Omental fat pad (tissue), 4 donors: ENCODE results near the gene CPLANE1. TPM values are rescaled to one million over a fixed set of nuclear protein-coding genes. Genes with fewer than 3 reads are reported as not detected.
"Not testable (repeated sequence)": the region's sequence is repeated elsewhere in the genome, so short reads cannot be mapped to it uniquely, and the experiment has no call there.

Experiments
- ATAC-seq: fragments of 150-250 bp; one replicate; pipeline ENCODE4 v1.9.1; 2016; ENCODE audit warnings: mild to moderate bottlenecking, moderate library complexity; ENCODE audit not compliant: low FRiP score
- DNase-seq: peaks from one replicate; pipeline ENCODE4 v3.0.0-alpha.2; 2019; ENCODE audit warnings: low spot score
- CTCF ChIP-seq, 3 donors: fragments of 450-650 bp; IDR thresholded peaks; one replicate each; pipeline ENCODE4 v1.5.1; 2016 to 2017; ENCODE audit warnings: antibody characterized with exemption in 3 of 3, mild to moderate bottlenecking in 3 of 3, moderate library complexity in 2 of 3
- total RNA-seq, 4 donors: library from RNA; depleted of rRNA; stranded (reverse); fragments of >200 nt; gene quantifications; one replicate each; pipeline ENCODE4 v1.1.0, GENCODE V29; 2016

Gene CPLANE1
- total RNA-seq, 4 donors from 2014 or later = 15.9 to 32.6 (median 27.1) TPM

DNA sequence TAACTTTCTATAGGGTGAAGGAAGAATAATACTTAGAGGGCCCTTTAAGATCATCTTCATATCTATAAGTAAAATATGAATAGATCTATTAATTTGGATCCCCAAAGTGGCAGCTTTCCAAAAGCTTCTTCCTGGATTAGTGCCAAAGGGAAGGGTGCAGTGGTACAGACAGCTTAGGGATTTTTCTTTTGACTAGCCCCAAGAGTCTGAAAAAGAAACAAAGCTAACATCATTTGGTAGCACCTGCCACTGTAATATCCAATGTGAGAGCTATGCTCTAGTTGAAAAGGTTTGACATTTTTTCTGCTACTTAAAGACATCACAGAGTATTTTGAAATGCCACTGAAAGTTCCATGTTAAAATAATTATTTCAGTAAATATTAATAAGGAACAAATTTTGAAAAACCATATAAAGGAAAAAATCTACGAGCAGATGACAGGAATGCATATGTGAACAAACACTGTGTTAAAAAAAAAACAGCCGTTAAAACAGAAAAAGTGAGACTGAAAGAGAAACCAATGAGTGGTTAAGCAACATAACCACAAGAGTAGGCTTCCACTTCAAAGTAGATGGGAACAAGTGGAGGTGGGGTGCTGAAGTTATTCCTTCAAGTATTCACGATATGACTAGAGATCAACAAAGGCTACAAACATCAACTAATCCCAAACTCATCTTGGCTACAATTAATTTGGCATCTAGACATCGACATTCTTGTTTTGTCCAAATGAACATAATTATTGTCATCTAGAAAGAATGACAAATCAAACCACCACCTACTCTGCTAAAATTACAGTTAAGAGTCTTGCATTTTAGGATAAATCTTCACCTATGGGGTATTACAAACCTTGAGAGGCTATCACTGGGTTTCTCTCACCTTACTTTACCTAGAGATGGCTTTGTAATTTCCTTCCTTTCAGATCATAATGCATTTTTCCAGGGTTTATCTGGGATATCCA lies 137.5 kb downstream of the CPLANE1 start:
- no peak for TF ChIP-seq CTCF (IDR thresholded peaks at IDR 0.05)
- DNase-seq = no peak
- no peak for ATAC-seq

- ATAC-seq = no peak
- DNase-seq = no peak
- TF ChIP-seq CTCF (IDR thresholded peaks at IDR 0.05) = no peak
Observed at GRCh38 chr5:37110135-37110534, 139.0 kb downstream of the CPLANE1 start.

- no peak for DNase-seq
- no peak for ATAC-seq
- TF ChIP-seq CTCF (IDR thresholded peaks at IDR 0.05) = no peak
Observed at GRCh38 chr5:37109338-37109737, 139.8 kb downstream of the CPLANE1 start.

DNA sequence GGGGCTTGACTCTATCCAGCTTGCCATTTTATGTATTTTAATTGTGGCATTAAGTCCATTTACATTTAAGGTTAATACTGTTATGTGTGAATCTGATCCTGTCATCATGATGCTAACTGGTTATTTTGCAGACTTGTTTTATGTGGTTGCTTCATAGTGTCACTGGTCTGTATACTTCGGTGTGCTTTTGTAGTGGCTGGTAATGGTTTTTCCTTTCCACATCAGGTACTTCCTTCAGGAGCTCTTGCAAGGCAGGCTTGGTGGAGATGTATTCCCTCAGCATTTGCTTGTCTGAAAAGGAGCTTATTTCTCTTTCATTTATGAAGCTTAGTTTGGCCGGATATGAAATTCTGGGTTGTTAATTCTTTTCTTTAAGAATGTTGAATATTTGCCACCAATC lies 145.9 kb downstream of the CPLANE1 start:
- TF ChIP-seq CTCF (IDR thresholded peaks at IDR 0.05) = no peak
- no peak for ATAC-seq
- DNase-seq = no peak

DNA sequence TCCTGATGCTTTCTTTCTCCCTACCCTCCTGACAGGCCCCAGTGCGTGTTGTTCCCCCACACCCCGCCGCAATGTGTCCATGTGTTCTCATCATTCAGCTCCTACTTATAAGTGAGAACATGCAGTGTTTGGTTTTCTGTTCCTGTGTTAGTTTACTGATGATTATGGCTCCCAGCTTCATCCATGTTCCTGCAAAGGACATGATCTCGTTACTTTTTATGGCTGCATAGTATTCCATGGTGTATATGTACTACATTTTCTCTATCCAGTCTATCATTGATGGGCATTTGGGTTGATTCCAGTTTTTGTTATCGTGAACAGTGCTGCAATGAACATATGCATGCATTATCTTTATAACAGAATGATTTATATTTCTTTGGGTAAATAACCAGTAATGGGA lies 149.9 kb downstream of the CPLANE1 start:
- ATAC-seq, DNase-seq: not testable (repeated sequence)

DNA sequence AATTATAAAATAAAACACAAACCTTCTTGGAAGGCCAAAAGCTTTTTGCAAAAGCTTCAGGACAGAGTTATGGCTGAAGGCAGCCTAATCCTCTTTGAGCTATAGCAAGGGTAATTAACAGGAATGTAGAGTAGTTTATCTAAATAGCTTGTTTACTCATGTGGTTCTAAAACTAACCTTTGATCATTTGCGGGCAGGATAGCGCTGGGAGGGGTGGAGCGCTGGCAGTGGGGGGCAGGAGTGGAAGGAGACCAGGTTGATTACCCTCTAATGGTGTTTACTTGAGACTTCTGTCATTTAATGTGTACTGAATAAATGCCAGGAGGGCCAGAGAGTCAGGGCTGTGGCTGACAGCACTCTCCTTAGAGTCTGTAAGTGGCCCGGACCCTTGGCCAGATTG lies 155.4 kb downstream of the CPLANE1 start:
- not testable (repeated sequence) for ATAC-seq, DNase-seq

DNA sequence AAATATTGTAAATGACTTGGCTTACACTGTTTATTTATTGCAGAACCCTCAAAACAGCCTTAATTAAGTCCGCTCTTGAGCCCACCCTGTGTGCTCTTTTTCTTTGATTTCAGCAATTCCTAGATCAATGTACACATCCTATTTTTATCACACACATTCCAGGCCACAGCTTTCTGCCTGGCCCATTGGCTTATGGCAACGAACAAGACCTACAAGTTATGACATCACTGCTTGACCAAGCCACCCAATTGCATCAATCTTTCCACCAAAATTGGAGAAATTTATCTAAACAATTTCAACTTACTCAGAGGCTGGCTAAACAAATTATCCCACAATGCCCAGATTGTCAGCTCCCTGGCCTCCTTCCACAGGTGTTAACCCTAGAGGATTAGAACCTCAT lies 158.4 kb downstream of the CPLANE1 start:
- DNase-seq = no peak
- no peak for ATAC-seq
- TF ChIP-seq CTCF (IDR thresholded peaks at IDR 0.05) = no peak

- ATAC-seq = no peak
- TF ChIP-seq CTCF (IDR thresholded peaks at IDR 0.05) = no peak
Observed at GRCh38 chr5:37090123-37090726, 159.0 kb downstream of the CPLANE1 start.

More at GRCh38 chr5:37090123-37090726, 159.0 kb downstream of the CPLANE1 start:
- no peak for DNase-seq
